Kidney (tissue), 14 donors: ENCODE data around the gene CNTF. TPM values are rescaled to one million over a fixed set of nuclear protein-coding genes. Genes with fewer than 3 reads are reported as not detected.

Source experiments
- DNase-seq, 5 donors: peaks; one replicate each; pipeline ENCODE4 v3.0.0-alpha.2; 2013 to 2020
- FAIRE-seq: peaks from 2 replicates; lab custom pipeline; 2012; peaks lifted over from hg19 to GRCh38; lab: Jason Lieb, UNC
- H3K27ac ChIP-seq, 2 donors: one replicate each; pipeline ENCODE4 v1.7.0; 2013; ENCODE audit warnings: low read depth in 2 of 2, low read length in 2 of 2, inconsistent platforms in 1 of 2
- H3K27me3 ChIP-seq: one replicate; pipeline ENCODE4 v1.7.1; 2013; ENCODE audit warnings: low read length, inconsistent platforms; ENCODE audit not compliant: control insufficient read depth, insufficient read depth
- H3K36me3 ChIP-seq, 3 donors: one replicate each; pipeline versions ENCODE4 v1.7.0 to v1.7.1; 2013; ENCODE audit warnings: low read length in 3 of 3, control low read depth in 1 of 3, inconsistent platforms in 1 of 3; ENCODE audit not compliant: insufficient read depth in 3 of 3, control insufficient read depth in 2 of 3
- H3K4me1 ChIP-seq, 3 donors: one replicate each; pipeline versions ENCODE4 v1.7.0 to v1.7.1; 2013; ENCODE audit warnings: low read length in 3 of 3, inconsistent platforms in 1 of 3, low read depth in 1 of 3; ENCODE audit not compliant: control insufficient read depth in 2 of 3, insufficient read depth in 2 of 3
- H3K4me3 ChIP-seq, 3 donors: one replicate each; pipeline versions ENCODE4 v1.7.0 to v1.8.1; 2013; ENCODE audit warnings: low read length in 3 of 3, control low read depth in 1 of 3, inconsistent platforms in 1 of 3
- H3K9ac ChIP-seq, 3 donors: one replicate each; pipeline versions ENCODE4 v1.7.0 to v1.7.1; 2013; ENCODE audit warnings: low read length in 3 of 3, control low read depth in 1 of 3, inconsistent platforms in 1 of 3
- H3K9me3 ChIP-seq, 3 donors: one replicate each; pipeline versions ENCODE4 v1.7.0 to v1.7.1; 2013; ENCODE audit warnings: low read length in 3 of 3, control low read depth in 1 of 3, inconsistent platforms in 1 of 3; ENCODE audit not compliant: control insufficient read depth in 2 of 3, insufficient read depth in 1 of 3
- intact Hi-C: fragments of 100-400 bp; cut with DNase I; formaldehyde crosslinking; loops from one replicate; pipeline ENCODE4 v1.11.1; 2022
- polyA plus RNA-seq: library from polyadenylated mRNA; stranded (reverse); fragments of 350-450 nt; fragmentation: Illumina TruSeq; extraction: RNeasy Lipid Tissue Mini Kit (QIAGEN cat#74804); gene quantifications from one replicate; pipeline ENCODE4 v1.2.3, GENCODE V29; 2014; ENCODE audit warnings: low read depth, low replicate concordance; ENCODE audit not compliant: insufficient read depth
- total RNA-seq: library from RNA; stranded (reverse); fragmentation: NEBNext Ultra II Directional; extraction: Animal tissue kit (Norgen Biotek cat#: 25700); gene quantifications from one replicate; pipeline ENCODE4 v1.2.1, GENCODE V29; 2021
- TF ChIP-seq, protein P1 (sequence below): IDR thresholded peaks from 3 replicates; pipeline ENCODE4 v1.5.1; 2012; ENCODE audit warnings: mild to moderate bottlenecking, moderate library complexity, borderline replicate concordance; ENCODE audit not compliant: insufficient read depth; ENCODE audit errors: extremely low read depth
- donor health status: control.
- donor health status: control.
- donor health status: control.
- donor health status: control.
- donor health status: control.
- donor health status: DM: yes; HTN: yes; CAD: no.
- donor health status: Normal renal cell carcinoma (clear cell type).

CNTF gene
- total and polyA plus RNA-seq, 2 donors from 2014 or later, result 0.41 to 1.2 TPM

GRCh38 chr11:58645854-58646253 is 23.4 kb downstream of the CNTF start:
- H3K4me3 ChIP-seq, result no peak overlapping the region
- H3K9ac ChIP-seq, result no peak overlapping the region
- H3K4me1 ChIP-seq, result peaks cover 0 to 2% (median 1%) of the 10 kb centered on the region in 3 donors
- intact Hi-C loops, result no loop called here
- H3K9me3 ChIP-seq, result no peaks in the 10 kb centered on the region
- DNase-seq (no peak), FAIRE-seq (no peak)
- TF ChIP-seq, protein P1, sequence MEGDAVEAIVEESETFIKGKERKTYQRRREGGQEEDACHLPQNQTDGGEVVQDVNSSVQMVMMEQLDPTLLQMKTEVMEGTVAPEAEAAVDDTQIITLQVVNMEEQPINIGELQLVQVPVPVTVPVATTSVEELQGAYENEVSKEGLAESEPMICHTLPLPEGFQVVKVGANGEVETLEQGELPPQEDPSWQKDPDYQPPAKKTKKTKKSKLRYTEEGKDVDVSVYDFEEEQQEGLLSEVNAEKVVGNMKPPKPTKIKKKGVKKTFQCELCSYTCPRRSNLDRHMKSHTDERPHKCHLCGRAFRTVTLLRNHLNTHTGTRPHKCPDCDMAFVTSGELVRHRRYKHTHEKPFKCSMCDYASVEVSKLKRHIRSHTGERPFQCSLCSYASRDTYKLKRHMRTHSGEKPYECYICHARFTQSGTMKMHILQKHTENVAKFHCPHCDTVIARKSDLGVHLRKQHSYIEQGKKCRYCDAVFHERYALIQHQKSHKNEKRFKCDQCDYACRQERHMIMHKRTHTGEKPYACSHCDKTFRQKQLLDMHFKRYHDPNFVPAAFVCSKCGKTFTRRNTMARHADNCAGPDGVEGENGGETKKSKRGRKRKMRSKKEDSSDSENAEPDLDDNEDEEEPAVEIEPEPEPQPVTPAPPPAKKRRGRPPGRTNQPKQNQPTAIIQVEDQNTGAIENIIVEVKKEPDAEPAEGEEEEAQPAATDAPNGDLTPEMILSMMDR, result no peak
- H3K36me3 ChIP-seq, result no peaks in the 10 kb centered on the region
- H3K27ac ChIP-seq, result no peak overlapping the region
- no peaks in the 10 kb centered on the region for H3K27me3 ChIP-seq

- Histone ChIP-seq H3K27me3 (no peaks in the 10 kb centered on the region), H3K27ac (no peak overlapping the region), H3K4me1 (no peaks in the 10 kb centered on the region), H3K9me3 (no peaks in the 10 kb centered on the region), H3K9ac (no peak overlapping the region), H3K4me3 (no peak overlapping the region), H3K36me3 (no peaks in the 10 kb centered on the region)
- intact Hi-C loops, result no loop called here
- DNase-seq, result no peak
- TF ChIP-seq, protein P1, result no peak
- FAIRE-seq, result no peak
Observed at GRCh38 chr11:58647141-58647699, 24.8 kb downstream of the CNTF start.

DNA sequence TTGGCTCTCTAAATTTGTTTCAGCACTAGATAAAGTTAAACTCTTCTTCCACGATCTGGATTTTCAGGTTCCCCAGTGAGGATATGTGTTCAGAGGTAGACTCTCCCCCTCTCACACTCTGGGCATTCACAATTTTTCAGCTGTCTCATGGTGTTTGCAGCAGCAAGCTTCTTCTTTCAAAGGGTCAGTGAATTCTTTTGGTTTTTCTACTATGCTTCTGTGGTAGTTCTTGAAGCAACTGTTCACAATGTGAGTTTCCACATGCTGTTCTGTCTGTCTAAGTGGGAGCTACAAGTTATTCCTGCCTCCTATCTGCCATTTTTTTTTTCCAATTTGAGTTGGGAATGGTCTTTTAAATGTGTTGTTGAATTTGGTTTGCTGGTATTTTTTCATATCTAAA is 25.4 kb downstream of the CNTF start:
- Histone ChIP-seq H3K36me3 (no peaks in the 10 kb centered on the region), H3K27me3 (no peaks in the 10 kb centered on the region), H3K4me3 (no peak overlapping the region), H3K4me1 (no peaks in the 10 kb centered on the region), H3K27ac (no peak overlapping the region), H3K9ac (no peak overlapping the region), H3K9me3 (no peaks in the 10 kb centered on the region)
- intact Hi-C loops, result no loop called here
- TF ChIP-seq, protein P1, result no peak
- no peak for DNase-seq
- FAIRE-seq, result no peak

GRCh38 chr11:58649623-58650022 is 27.2 kb downstream of the CNTF start:
- Histone ChIP-seq H3K9me3 (no peaks in the 10 kb centered on the region), H3K4me1 (peaks cover 0 to 3% (median 0%) of the 10 kb centered on the region in 3 donors), H3K9ac (no peak overlapping the region), H3K36me3 (no peaks in the 10 kb centered on the region), H3K27ac (no peak overlapping the region), H3K27me3 (no peaks in the 10 kb centered on the region), H3K4me3 (no peak overlapping the region)
- no peak for FAIRE-seq
- TF ChIP-seq, protein P1, result no peak
- intact Hi-C loops, result no loop called here
- DNase-seq, result no peak
